ENCODE data around the gene TMEM175.
"Not testable (repeated sequence)": the region's sequence is repeated elsewhere in the genome, so short reads cannot be mapped to it uniquely, and the experiment has no call there.

TMEM175 gene

DNA sequence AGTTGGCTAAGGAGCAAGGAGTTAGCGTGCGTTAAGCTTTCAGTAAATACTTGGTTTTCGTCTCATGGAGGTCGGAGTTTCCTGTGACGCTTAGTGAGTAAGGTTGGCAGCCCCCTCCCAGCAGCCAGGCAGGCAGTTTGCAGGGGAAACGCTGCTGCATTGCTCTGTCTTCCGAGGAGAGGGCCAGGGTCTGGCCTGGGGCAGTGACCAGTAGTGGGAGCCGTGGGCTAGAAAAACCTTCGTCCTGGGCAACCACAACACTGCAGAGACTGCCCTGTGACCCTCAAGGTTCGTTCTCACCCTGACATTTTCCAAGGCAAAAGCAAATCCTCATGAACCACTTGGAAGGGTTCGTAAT, 432 bp downstream of the TMEM175 start:
- peaks cover 25% of the 10 kb centered on the region for H4K20me1 ChIP-seq (ENCODE audit: insufficient read depth, low read length)

DNA sequence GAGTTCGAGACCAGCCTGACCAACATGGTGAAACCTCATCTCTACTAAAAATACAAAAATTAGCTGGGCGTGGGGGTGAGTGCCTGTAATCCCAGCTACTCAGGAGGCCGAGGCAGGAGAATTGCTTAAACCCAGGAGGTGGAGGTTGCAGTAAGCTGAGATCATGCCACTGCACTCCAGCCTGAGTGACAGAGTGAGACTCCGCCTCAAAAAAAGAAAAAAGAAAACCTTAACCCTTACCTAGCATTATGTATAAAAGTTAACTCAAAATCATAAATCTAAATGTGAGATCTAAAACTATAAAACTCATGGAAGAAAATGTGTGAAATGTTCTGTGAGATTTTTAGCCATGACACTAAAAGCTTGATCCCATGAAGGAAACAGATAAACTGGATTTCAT, 7.2 kb downstream of the TMEM175 start:
- not testable (repeated sequence) for H3K79me2 ChIP-seq (ENCODE audit: low read length); H3K27ac ChIP-seq (ENCODE audit: low read length); H3K9me3 ChIP-seq (ENCODE audit: insufficient read depth, low read length); H4K20me1 ChIP-seq (ENCODE audit: insufficient read depth, low read length); H3K9ac ChIP-seq (ENCODE audit: low read length); H3K4me2 ChIP-seq (ENCODE audit: low read length); H3K36me3 ChIP-seq (replicated peaks; ENCODE audit: low read depth, low read length); H3K4me3 ChIP-seq (ENCODE audit: low read length); H2AFZ ChIP-seq (ENCODE audit: low read depth, low read length)
- Histone ChIP-seq H3K27me3 (ENCODE audit: low read depth, low read length) (peaks cover 24% of the 10 kb centered on the region), H3K4me1 (ENCODE audit: low read length) (peaks cover 23% of the 10 kb centered on the region)

More for the DNA sequence above, 432 bp downstream of the TMEM175 start:
- Histone ChIP-seq H3K4me1 (ENCODE audit: low read length) (peaks cover 45% of the 10 kb centered on the region), H3K27me3 (ENCODE audit: low read depth, low read length) (peaks cover 24% of the 10 kb centered on the region), H3K36me3 (replicated peaks; ENCODE audit: low read depth, low read length) (no peaks in the 10 kb centered on the region), H3K4me2 (ENCODE audit: low read length) (peak overlapping the region; percentile 99), H3K27ac (ENCODE audit: low read length) (no peak overlapping the region), H3K9ac (ENCODE audit: low read length) (peak overlapping the region; percentile 85), H3K79me2 (ENCODE audit: low read length) (peaks cover 43% of the 10 kb centered on the region), H3K9me3 (ENCODE audit: insufficient read depth, low read length) (no peaks in the 10 kb centered on the region), H2AFZ (ENCODE audit: low read depth, low read length) (peak overlapping the region; percentile 89; the same call in 1 of the 2 replicates), H3K4me3 (ENCODE audit: low read length) (peak overlapping the region; percentile 99)
- TF ChIP-seq EZH2phosphoT487 (IDR thresholded peaks at IDR 0.05; ENCODE audit: low read depth) = no peak
- TF ChIP-seq, protein P1, sequence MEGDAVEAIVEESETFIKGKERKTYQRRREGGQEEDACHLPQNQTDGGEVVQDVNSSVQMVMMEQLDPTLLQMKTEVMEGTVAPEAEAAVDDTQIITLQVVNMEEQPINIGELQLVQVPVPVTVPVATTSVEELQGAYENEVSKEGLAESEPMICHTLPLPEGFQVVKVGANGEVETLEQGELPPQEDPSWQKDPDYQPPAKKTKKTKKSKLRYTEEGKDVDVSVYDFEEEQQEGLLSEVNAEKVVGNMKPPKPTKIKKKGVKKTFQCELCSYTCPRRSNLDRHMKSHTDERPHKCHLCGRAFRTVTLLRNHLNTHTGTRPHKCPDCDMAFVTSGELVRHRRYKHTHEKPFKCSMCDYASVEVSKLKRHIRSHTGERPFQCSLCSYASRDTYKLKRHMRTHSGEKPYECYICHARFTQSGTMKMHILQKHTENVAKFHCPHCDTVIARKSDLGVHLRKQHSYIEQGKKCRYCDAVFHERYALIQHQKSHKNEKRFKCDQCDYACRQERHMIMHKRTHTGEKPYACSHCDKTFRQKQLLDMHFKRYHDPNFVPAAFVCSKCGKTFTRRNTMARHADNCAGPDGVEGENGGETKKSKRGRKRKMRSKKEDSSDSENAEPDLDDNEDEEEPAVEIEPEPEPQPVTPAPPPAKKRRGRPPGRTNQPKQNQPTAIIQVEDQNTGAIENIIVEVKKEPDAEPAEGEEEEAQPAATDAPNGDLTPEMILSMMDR (IDR thresholded peaks at IDR 0.05; ENCODE audit: low read depth, low read length) = no peak

DNA sequence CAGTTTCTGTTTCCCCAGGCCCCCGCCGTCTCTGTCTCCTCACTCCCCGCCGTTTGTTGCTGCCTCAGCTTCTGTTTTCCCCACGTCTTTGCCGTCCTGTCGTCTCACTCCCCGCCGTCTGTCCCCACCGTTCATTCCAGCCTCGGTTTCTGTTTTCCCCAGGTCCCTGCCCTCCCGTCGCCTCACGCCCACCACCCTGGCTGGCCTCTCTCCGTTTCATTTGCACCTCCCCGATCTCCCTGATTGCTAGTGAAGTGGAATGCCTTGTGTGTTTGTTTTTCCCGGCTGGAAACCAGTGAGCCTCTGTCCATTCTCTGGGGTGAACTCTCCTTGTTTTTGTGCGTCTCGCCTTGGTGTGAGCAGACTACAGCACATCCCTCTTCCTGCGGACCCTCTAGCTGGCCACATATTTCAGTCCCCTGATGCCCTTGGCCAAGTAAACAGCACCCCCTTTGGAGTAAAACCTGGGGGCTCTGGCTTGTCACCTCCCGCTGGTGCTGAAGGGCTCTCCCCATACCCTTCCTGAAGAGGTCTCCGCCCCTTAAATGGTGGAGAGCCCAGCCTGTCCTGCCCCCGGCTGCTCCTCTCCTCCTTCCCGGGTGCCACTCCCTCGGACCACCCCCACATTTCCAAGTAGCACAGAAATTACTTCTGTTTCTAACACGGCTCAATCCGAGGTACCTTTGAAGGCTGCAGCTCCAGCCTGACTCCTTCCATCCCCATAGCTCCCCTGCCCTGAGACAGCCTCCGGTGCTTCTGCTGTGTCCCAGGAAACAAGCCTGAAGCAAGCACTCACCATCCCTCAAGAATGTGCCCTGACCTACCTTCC, 13.2 kb downstream of the TMEM175 start:
- Histone ChIP-seq H3K4me2 (ENCODE audit: low read length) (no peak overlapping the region), H2AFZ (ENCODE audit: low read depth, low read length) (no peak overlapping the region), H4K20me1 (ENCODE audit: insufficient read depth, low read length) (no peaks in the 10 kb centered on the region), H3K9ac (ENCODE audit: low read length) (no peak overlapping the region), H3K27me3 (ENCODE audit: low read depth, low read length) (no peaks in the 10 kb centered on the region), H3K36me3 (replicated peaks; ENCODE audit: low read depth, low read length) (no peaks in the 10 kb centered on the region), H3K4me3 (ENCODE audit: low read length) (no peak overlapping the region), H3K79me2 (ENCODE audit: low read length) (no peaks in the 10 kb centered on the region), H3K4me1 (ENCODE audit: low read length) (no peaks in the 10 kb centered on the region), H3K9me3 (ENCODE audit: insufficient read depth, low read length) (no peaks in the 10 kb centered on the region), H3K27ac (ENCODE audit: low read length) (no peak overlapping the region)
- TF ChIP-seq, protein P1 (IDR thresholded peaks at IDR 0.05; ENCODE audit: low read depth, low read length) = no peak
- no peak for TF ChIP-seq EZH2phosphoT487 (IDR thresholded peaks at IDR 0.05; ENCODE audit: low read depth)

DNA sequence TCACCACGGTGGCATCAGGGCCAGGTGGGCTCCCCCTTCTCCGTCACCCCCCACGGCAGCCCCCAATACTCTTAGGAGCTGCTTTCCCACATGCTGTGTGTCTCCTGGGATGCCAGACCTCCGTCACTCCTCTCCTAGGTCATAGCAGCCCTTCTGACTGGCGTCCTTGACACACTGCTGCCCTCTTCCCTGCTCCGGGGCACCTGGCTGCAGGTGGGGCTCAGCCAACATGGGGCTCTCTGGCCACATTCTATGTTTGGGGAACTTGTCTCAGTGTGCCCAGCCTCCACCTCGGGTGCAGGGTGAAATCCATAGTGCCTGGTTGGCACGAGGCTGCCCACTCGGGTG, 13.8 kb downstream of the TMEM175 start:
- Histone ChIP-seq H3K4me1 (ENCODE audit: low read length) (no peaks in the 10 kb centered on the region), H3K9ac (ENCODE audit: low read length) (no peak overlapping the region), H3K79me2 (ENCODE audit: low read length) (no peaks in the 10 kb centered on the region), H3K4me2 (ENCODE audit: low read length) (no peak overlapping the region), H3K36me3 (replicated peaks; ENCODE audit: low read depth, low read length) (no peaks in the 10 kb centered on the region), H4K20me1 (ENCODE audit: insufficient read depth, low read length) (no peaks in the 10 kb centered on the region), H2AFZ (ENCODE audit: low read depth, low read length) (no peak overlapping the region), H3K9me3 (ENCODE audit: insufficient read depth, low read length) (no peaks in the 10 kb centered on the region), H3K27me3 (ENCODE audit: low read depth, low read length) (no peaks in the 10 kb centered on the region), H3K4me3 (ENCODE audit: low read length) (no peak overlapping the region), H3K27ac (ENCODE audit: low read length) (no peak overlapping the region)
- no peak for TF ChIP-seq EZH2phosphoT487 (IDR thresholded peaks at IDR 0.05; ENCODE audit: low read depth)
- TF ChIP-seq, protein P1 (IDR thresholded peaks at IDR 0.05; ENCODE audit: low read depth, low read length) = no peak
